Activated CD4-positive, alpha-beta T cell treated with anti-CD3 and anti-CD28 coated beads, Interleukin-2, amount 10 ng/mL, durations not matched to agents 24 days and 14 days (primary cell): ENCODE results near the gene CHTF18. TPM values are rescaled to one million over a fixed set of nuclear protein-coding genes. Genes with fewer than 3 reads are reported as not detected.
"Not testable (repeated sequence)": the region's sequence is repeated elsewhere in the genome, so short reads cannot be mapped to it uniquely, and the experiment has no call there.

Experiments
- DNase-seq: peaks from one replicate; pipeline ENCODE4 v3.0.0; 2022
- H3K27ac Mint-ChIP-seq: one replicate; pipeline ENCODE4 v1.8.0; 2022; ENCODE audit warnings: mild to moderate bottlenecking, mixed read lengths
- H3K27me3 Mint-ChIP-seq: one replicate; pipeline ENCODE4 v1.8.0; 2022; ENCODE audit warnings: mixed read lengths
- H3K36me3 Mint-ChIP-seq: one replicate; pipeline ENCODE4 v1.8.0; 2022; ENCODE audit warnings: low read depth, mild to moderate bottlenecking, mixed read lengths
- H3K4me1 Mint-ChIP-seq: one replicate; pipeline ENCODE4 v1.8.0; 2021; ENCODE audit warnings: mixed read lengths
- H3K4me3 Mint-ChIP-seq: one replicate; pipeline ENCODE4 v1.8.0; 2022; ENCODE audit warnings: mild to moderate bottlenecking, moderate library complexity, mixed read lengths
- H3K9me3 Mint-ChIP-seq: one replicate; pipeline ENCODE4 v1.8.0; 2021; ENCODE audit warnings: mixed read lengths
- intact Hi-C: fragments of 100-400 bp; cut with micrococcal nuclease; formaldehyde crosslinking; loops from one replicate; pipeline ENCODE4 v1.15.1; 2023
- total RNA-seq: library from RNA; stranded (reverse); gene quantifications from 2 replicates; pipeline ENCODE4 v1.2.3, GENCODE V29; 2022

The CHTF18 gene
- total RNA-seq, 1 donor from 2014 or later = 147 TPM

- intact Hi-C loops = no loop called here
Measured at GRCh38 chr16:764848-765487, 23.5 kb upstream of the CHTF18 start.

GRCh38 chr16:765488-765865 lies 22.9 kb upstream of the CHTF18 start:
- no peaks in the 10 kb centered on the region for H3K36me3 Mint-ChIP-seq
- no peak overlapping the region for H3K27ac Mint-ChIP-seq
- no peaks in the 10 kb centered on the region for H3K9me3 Mint-ChIP-seq
- no peak overlapping the region for H3K4me3 Mint-ChIP-seq
- no peak for DNase-seq
- H3K27me3 Mint-ChIP-seq = no peaks in the 10 kb centered on the region
- intact Hi-C loops = no loop called here
- H3K4me1 Mint-ChIP-seq = no peaks in the 10 kb centered on the region

More at GRCh38 chr16:764848-765487, 23.5 kb upstream of the CHTF18 start:
- DNase-seq = no peak
- Mint-ChIP-seq H3K27me3 (no peaks in the 10 kb centered on the region), H3K9me3 (no peaks in the 10 kb centered on the region), H3K4me1 (no peaks in the 10 kb centered on the region), H3K4me3 (no peak overlapping the region), H3K36me3 (no peaks in the 10 kb centered on the region), H3K27ac (no peak overlapping the region)

- Mint-ChIP-seq H3K4me3 (no peak overlapping the region), H3K27ac (no peak overlapping the region), H3K4me1 (no peaks in the 10 kb centered on the region), H3K9me3 (no peaks in the 10 kb centered on the region), H3K27me3 (no peaks in the 10 kb centered on the region), H3K36me3 (no peaks in the 10 kb centered on the region)
- DNase-seq = no peak
- intact Hi-C loops = no loop called here
Measured at GRCh38 chr16:766008-766819, 22.2 kb upstream of the CHTF18 start.

GRCh38 chr16:766820-767640 lies 21.4 kb upstream of the CHTF18 start:
- Mint-ChIP-seq H3K36me3 (no peaks in the 10 kb centered on the region), H3K4me3 (no peak overlapping the region), H3K9me3 (no peaks in the 10 kb centered on the region), H3K27me3 (no peaks in the 10 kb centered on the region), H3K27ac (no peak overlapping the region), H3K4me1 (no peaks in the 10 kb centered on the region)
- no peak for DNase-seq
- intact Hi-C loops = no loop called here

- Mint-ChIP-seq H3K27me3 (no peaks in the 10 kb centered on the region), H3K9me3 (no peaks in the 10 kb centered on the region), H3K36me3 (no peaks in the 10 kb centered on the region), H3K27ac (no peak overlapping the region), H3K4me1 (no peaks in the 10 kb centered on the region), H3K4me3 (no peak overlapping the region)
- intact Hi-C loops = no loop called here
- DNase-seq = no peak
Measured at GRCh38 chr16:767743-768235, 20.6 kb upstream of the CHTF18 start.

GRCh38 chr16:768428-768827 lies 20.0 kb upstream of the CHTF18 start:
- H3K4me1 Mint-ChIP-seq = no peaks in the 10 kb centered on the region
- intact Hi-C loops = no loop called here
- H3K36me3 Mint-ChIP-seq = no peaks in the 10 kb centered on the region
- no peak overlapping the region for H3K4me3 Mint-ChIP-seq
- H3K27me3 Mint-ChIP-seq = no peaks in the 10 kb centered on the region
- no peak for DNase-seq
- H3K9me3 Mint-ChIP-seq = no peaks in the 10 kb centered on the region
- H3K27ac Mint-ChIP-seq = no peak overlapping the region

GRCh38 chr16:769184-769784 lies 19.1 kb upstream of the CHTF18 start:
- no peaks in the 10 kb centered on the region for H3K27me3 Mint-ChIP-seq
- H3K4me1 Mint-ChIP-seq = no peaks in the 10 kb centered on the region
- H3K27ac Mint-ChIP-seq = no peak overlapping the region
- H3K4me3 Mint-ChIP-seq = no peak overlapping the region
- H3K36me3 Mint-ChIP-seq = no peaks in the 10 kb centered on the region
- intact Hi-C loops = no loop called here
- H3K9me3 Mint-ChIP-seq = no peaks in the 10 kb centered on the region
- no peak for DNase-seq

GRCh38 chr16:769934-770333 lies 18.5 kb upstream of the CHTF18 start:
- no peak overlapping the region for H3K27ac Mint-ChIP-seq
- no peak overlapping the region for H3K4me3 Mint-ChIP-seq
- no peaks in the 10 kb centered on the region for H3K36me3 Mint-ChIP-seq
- no peaks in the 10 kb centered on the region for H3K27me3 Mint-ChIP-seq
- DNase-seq = no peak
- H3K9me3 Mint-ChIP-seq = no peaks in the 10 kb centered on the region
- H3K4me1 Mint-ChIP-seq = no peaks in the 10 kb centered on the region
- intact Hi-C loops = no loop called here

- Mint-ChIP-seq H3K27ac (no peak overlapping the region), H3K4me1 (no peaks in the 10 kb centered on the region), H3K4me3 (no peak overlapping the region), H3K36me3 (no peaks in the 10 kb centered on the region), H3K27me3 (no peaks in the 10 kb centered on the region), H3K9me3 (no peaks in the 10 kb centered on the region)
- DNase-seq = no peak
- intact Hi-C loops = no loop called here
Measured at GRCh38 chr16:770411-770810, 18.0 kb upstream of the CHTF18 start.

GRCh38 chr16:772959-773358 lies 15.5 kb upstream of the CHTF18 start:
- Mint-ChIP-seq H3K27ac (no peak overlapping the region), H3K9me3 (no peaks in the 10 kb centered on the region), H3K36me3 (no peaks in the 10 kb centered on the region), H3K27me3 (peaks cover 2% of the 10 kb centered on the region), H3K4me1 (no peaks in the 10 kb centered on the region), H3K4me3 (no peak overlapping the region)
- no peak for DNase-seq
- intact Hi-C loops = no loop called here

GRCh38 chr16:774086-775001 lies 14.1 kb upstream of the CHTF18 start:
- Mint-ChIP-seq H3K27ac (no peak overlapping the region), H3K36me3 (no peaks in the 10 kb centered on the region)

GRCh38 chr16:775236-775796 lies 13.1 kb upstream of the CHTF18 start:
- no peak overlapping the region for H3K4me3 Mint-ChIP-seq
- intact Hi-C loops = no loop called here
- H3K9me3 Mint-ChIP-seq = no peaks in the 10 kb centered on the region
- no peaks in the 10 kb centered on the region for H3K4me1 Mint-ChIP-seq
- H3K27ac Mint-ChIP-seq = no peak overlapping the region
- no peaks in the 10 kb centered on the region for H3K36me3 Mint-ChIP-seq
- peaks cover 2% of the 10 kb centered on the region for H3K27me3 Mint-ChIP-seq
- DNase-seq = no peak

More at GRCh38 chr16:774086-775001, 14.1 kb upstream of the CHTF18 start:
- no peaks in the 10 kb centered on the region for H3K9me3 Mint-ChIP-seq
- no peak for DNase-seq
- no peak overlapping the region for H3K4me3 Mint-ChIP-seq
- H3K4me1 Mint-ChIP-seq = no peaks in the 10 kb centered on the region
- intact Hi-C loops = no loop called here
- H3K27me3 Mint-ChIP-seq = peaks cover 2% of the 10 kb centered on the region

- DNase-seq, H3K9me3 Mint-ChIP-seq, H3K4me3 Mint-ChIP-seq: not testable (repeated sequence)
Measured at GRCh38 chr16:776298-776697, 12.1 kb upstream of the CHTF18 start.

More at GRCh38 chr16:776298-776697, 12.1 kb upstream of the CHTF18 start:
- H3K27ac Mint-ChIP-seq, intact Hi-C loops, H3K27me3 Mint-ChIP-seq, H3K36me3 Mint-ChIP-seq, H3K4me1 Mint-ChIP-seq: not testable (repeated sequence)
